Dermis lymphatic vessel endothelial cell (primary cell): ENCODE results near the gene GSAP. TPM values are rescaled to one million over a fixed set of nuclear protein-coding genes. Genes with fewer than 3 reads are reported as not detected.

ENCODE experiments used
- total RNA-seq: library from RNA; depleted of rRNA; stranded (reverse); fragments of >200 nt; gene quantifications from 2 replicates; pipeline ENCODE4 v1.2.1, GENCODE V29; 2014

Gene GSAP, protein sequence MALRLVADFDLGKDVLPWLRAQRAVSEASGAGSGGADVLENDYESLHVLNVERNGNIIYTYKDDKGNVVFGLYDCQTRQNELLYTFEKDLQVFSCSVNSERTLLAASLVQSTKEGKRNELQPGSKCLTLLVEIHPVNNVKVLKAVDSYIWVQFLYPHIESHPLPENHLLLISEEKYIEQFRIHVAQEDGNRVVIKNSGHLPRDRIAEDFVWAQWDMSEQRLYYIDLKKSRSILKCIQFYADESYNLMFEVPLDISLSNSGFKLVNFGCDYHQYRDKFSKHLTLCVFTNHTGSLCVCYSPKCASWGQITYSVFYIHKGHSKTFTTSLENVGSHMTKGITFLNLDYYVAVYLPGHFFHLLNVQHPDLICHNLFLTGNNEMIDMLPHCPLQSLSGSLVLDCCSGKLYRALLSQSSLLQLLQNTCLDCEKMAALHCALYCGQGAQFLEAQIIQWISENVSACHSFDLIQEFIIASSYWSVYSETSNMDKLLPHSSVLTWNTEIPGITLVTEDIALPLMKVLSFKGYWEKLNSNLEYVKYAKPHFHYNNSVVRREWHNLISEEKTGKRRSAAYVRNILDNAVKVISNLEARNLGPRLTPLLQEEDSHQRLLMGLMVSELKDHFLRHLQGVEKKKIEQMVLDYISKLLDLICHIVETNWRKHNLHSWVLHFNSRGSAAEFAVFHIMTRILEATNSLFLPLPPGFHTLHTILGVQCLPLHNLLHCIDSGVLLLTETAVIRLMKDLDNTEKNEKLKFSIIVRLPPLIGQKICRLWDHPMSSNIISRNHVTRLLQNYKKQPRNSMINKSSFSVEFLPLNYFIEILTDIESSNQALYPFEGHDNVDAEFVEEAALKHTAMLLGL
- 5.8 and 8.6 TPM in 2 replicates for total RNA-seq

DNA sequence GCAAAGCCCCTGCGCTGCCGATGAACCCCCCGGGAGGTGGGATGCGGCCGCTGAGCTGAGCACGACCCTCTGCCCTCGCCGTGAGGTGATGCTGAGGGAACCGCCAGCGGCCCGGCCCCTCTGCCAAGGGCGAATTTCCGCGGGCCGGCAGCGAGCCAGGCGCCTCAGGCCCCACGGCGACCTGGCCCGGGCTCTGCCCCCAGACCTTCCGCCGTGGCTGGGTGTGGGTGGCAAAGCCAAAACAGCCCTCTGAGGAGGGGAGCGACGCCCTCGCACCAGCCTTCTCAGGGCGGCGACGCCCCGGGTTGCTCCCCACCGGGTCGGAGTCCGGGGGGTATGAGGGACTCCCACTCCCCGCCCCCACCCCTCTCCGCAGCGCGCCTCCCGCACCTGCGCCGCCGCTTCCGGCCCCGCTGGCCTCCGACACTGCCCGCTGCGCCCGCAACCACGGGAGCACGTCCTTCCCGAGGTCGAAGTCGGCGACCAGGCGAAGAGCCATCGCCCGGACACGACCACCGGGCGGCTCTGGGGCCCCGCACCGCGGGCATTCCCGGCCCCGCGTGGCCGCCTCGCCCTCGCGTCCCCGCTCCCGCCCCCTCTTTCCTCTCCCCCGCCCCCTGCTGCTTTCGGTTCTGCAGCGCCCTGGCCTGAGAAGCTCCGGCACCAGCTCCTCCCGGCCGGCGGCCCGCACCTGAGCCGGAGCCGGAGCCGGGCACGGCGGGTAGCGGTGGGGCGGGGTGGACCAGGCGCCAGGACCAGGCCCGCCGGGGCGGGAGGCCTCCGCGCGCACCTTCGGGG is at the start of gene GSAP:
TSS of gene GSAP (minus strand) at position 527 of the 798 bp plus-strand sequence. CDS start at position 499, 28 bp downstream.

Other genes starting within 250 kb of the GSAP start
- 1.1 and 4.9 TPM in 2 replicates for gene FGL2, start 216.5 kb downstream of the GSAP start, total RNA-seq
- 47.1 and 51.9 TPM in 2 replicates for gene PTPN12, start 120.9 kb upstream of the GSAP start, total RNA-seq